HCT116 (cell line): ENCODE data around the gene SIGLEC14. TPM values are rescaled to one million over a fixed set of nuclear protein-coding genes. Genes with fewer than 3 reads are reported as not detected.

ENCODE experiments used
- ATAC-seq: fragments of 200-7000 bp; cut with Tn5 transposase; 2 replicates; pipeline ENCODE4 v1.9.1; 2020; ENCODE audit warnings: mild to moderate bottlenecking, moderate library complexity
- BruUV-seq: library from RNA; stranded (reverse); fragments of 400-500 nt; replicated peaks from 2 replicates; lab custom pipeline; 2021; lab: Mats Ljungman, UMichigan
- CTCF ChIA-PET: fragments of 300-600 bp; sonication (Branson Sonifier 250); formaldehyde crosslinking; loops from one replicate; lab custom pipeline; 2021; ENCODE audit warnings: antibody characterized with exemption; lab: Charles Lee
- POLR2A ChIA-PET: fragments of 300-600, 350-600 bp; sonication (Branson Sonifier 250); formaldehyde crosslinking; loops from one replicate; lab custom pipeline; 2021; ENCODE audit warnings: antibody characterized with exemption; lab: Charles Lee
- RAD21 ChIA-PET, 2 experiments: fragments of 300-600 bp; sonication (Branson Sonifier 250); formaldehyde crosslinking; loops; one replicate each; lab custom pipeline; 2023; ENCODE audit warnings: low total read pairs in 2 of 2; ENCODE audit not compliant: uncharacterized antibody in 2 of 2, unreplicated experiment in 2 of 2, low non-redundant PET in 1 of 2; lab: Charles Lee
- DNase-seq: peaks from one replicate; pipeline ENCODE4 v3.0.0-alpha.2; 2010; ENCODE audit warnings: low read depth, low spot score
- H2AFZ ChIP-seq: fragments of 200-600 bp; shearing (Covaris generic), sonication (generic); 2 replicates; pipeline ENCODE4 v1.6.1; 2017; ENCODE audit warnings: low read depth, mixed run types, mixed read lengths, antibody characterized with exemption, low read length; ENCODE audit not compliant: poor library complexity, severe bottlenecking
- H3K27ac ChIP-seq: 2 replicates; pipeline ENCODE4 v1.5.1; 2012; ENCODE audit warnings: low read depth, low read length
- H3K27me3 ChIP-seq: fragments of 200-600 bp; sonication (generic); 2 replicates; pipeline ENCODE4 v1.6.1; 2016; ENCODE audit warnings: mixed run types, low read length, mixed read lengths; ENCODE audit not compliant: insufficient read depth
- H3K36me3 ChIP-seq, 2 experiments: fragments of 200-500 bp in 1 of 2; fragments of 200-600 bp in 1 of 2; sonication (Bioruptor generic) in 1 of 2; sonication (generic) in 1 of 2; 2 replicates each; pipeline versions ENCODE4 v1.5.1 to v1.6.1; 2014 to 2016; ENCODE audit warnings: low read length in 2 of 2, inconsistent platforms in 1 of 2, mixed read lengths in 1 of 2, mixed run types in 1 of 2; ENCODE audit not compliant: insufficient read depth in 2 of 2, control insufficient read depth in 1 of 2
- H3K4me1 ChIP-seq, 2 experiments: fragments of 200-600 bp in 1 of 2; sonication (generic) in 1 of 2; 2 replicates each; pipeline versions ENCODE4 v1.5.1 to v1.6.1; 2012 to 2017; ENCODE audit warnings: low read length in 2 of 2, inconsistent platforms in 1 of 2, mild to moderate bottlenecking in 1 of 2, mixed read lengths in 1 of 2, mixed run types in 1 of 2, moderate library complexity in 1 of 2; ENCODE audit not compliant: insufficient read depth in 2 of 2, control insufficient read depth in 1 of 2
- H3K4me2 ChIP-seq: fragments of 200-600 bp; sonication (generic); 2 replicates; pipeline ENCODE4 v1.6.1; 2017; ENCODE audit warnings: mixed run types, low read length, mixed read lengths
- H3K4me3 ChIP-seq, 2 experiments: fragments of 200-600 bp in 1 of 2; sonication (generic) in 1 of 2; replicated peaks in 1 of 2; 2 replicates each; pipeline ENCODE4 v1.5.1; 2011 to 2016; ENCODE audit warnings: low read length in 2 of 2, control low read depth in 1 of 2, low read depth in 1 of 2, mild to moderate bottlenecking in 1 of 2, mixed read lengths in 1 of 2, mixed run types in 1 of 2
- H3K79me2 ChIP-seq: fragments of 200-600 bp; sonication (generic); 2 replicates; pipeline ENCODE4 v1.6.1; 2017; ENCODE audit warnings: mild to moderate bottlenecking, mixed run types, low read length, moderate library complexity, mixed read lengths; ENCODE audit not compliant: insufficient read depth
- H3K9ac ChIP-seq: fragments of 200-600 bp; sonication (generic); 2 replicates; pipeline ENCODE4 v1.6.1; 2016; ENCODE audit warnings: low read length, mixed read lengths
- H3K9me2 ChIP-seq: fragments of 200-600 bp; sonication (generic), shearing (Covaris generic); 2 replicates; pipeline ENCODE4 v1.6.1; 2017; ENCODE audit warnings: mixed run types, mild to moderate bottlenecking, moderate library complexity; ENCODE audit not compliant: insufficient read depth
- H3K9me3 ChIP-seq, 2 experiments: fragments of 200-500 bp in 1 of 2; fragments of 200-600 bp in 1 of 2; sonication (Bioruptor generic) in 1 of 2; sonication (generic) in 1 of 2; 2 replicates each; pipeline ENCODE4 v1.6.1; 2014 to 2017; ENCODE audit warnings: low read length in 2 of 2, mixed read lengths in 2 of 2, inconsistent platforms in 1 of 2, low read depth in 1 of 2, mild to moderate bottlenecking in 1 of 2, mixed run types in 1 of 2, moderate library complexity in 1 of 2; ENCODE audit not compliant: control insufficient read depth in 1 of 2, insufficient read depth in 1 of 2
- H4K20me1 ChIP-seq: fragments of 200-600 bp; sonication (generic), shearing (Covaris generic); 2 replicates; pipeline ENCODE4 v1.6.1; 2017; ENCODE audit warnings: mixed run types, mild to moderate bottlenecking, moderate library complexity; ENCODE audit not compliant: insufficient read depth
- ATF3 ChIP-seq: IDR thresholded peaks from 2 replicates; pipeline ENCODE4 v1.6.1; 2012
- CBX3 ChIP-seq: IDR thresholded peaks from 2 replicates; pipeline ENCODE4 v1.6.1; 2012; ENCODE audit warnings: low read depth
- CTCF ChIP-seq, 3 experiments: fragments of 200-600 bp in 1 of 3; sonication (generic) in 1 of 3; IDR thresholded peaks in 2 of 3; conservative IDR thresholded peaks in 1 of 3; 2 replicates each; pipeline ENCODE4 v1.5.1; 2012 to 2017; ENCODE audit warnings: low read depth in 2 of 3, low read length in 2 of 3, antibody characterized with exemption in 1 of 3, borderline replicate concordance in 1 of 3, control low read depth in 1 of 3, mild to moderate bottlenecking in 1 of 3, mixed read lengths in 1 of 3, mixed run types in 1 of 3, moderate library complexity in 1 of 3; ENCODE audit not compliant: insufficient read depth in 1 of 3
- ELF1 ChIP-seq: IDR thresholded peaks from 2 replicates; pipeline ENCODE4 v1.6.1; 2012; ENCODE audit warnings: low read depth, borderline replicate concordance
- EZH2 ChIP-seq: fragments of 200-600 bp; sonication (generic); IDR thresholded peaks from 2 replicates; pipeline ENCODE4 v1.6.1; 2017; ENCODE audit warnings: antibody characterized with exemption, mixed run types
- MAX ChIP-seq: IDR thresholded peaks from 2 replicates; pipeline ENCODE4 v1.6.1; 2012
- RAD21 ChIP-seq: IDR thresholded peaks from 2 replicates; pipeline ENCODE4 v1.6.1; 2012; ENCODE audit warnings: low read depth, mild to moderate bottlenecking
- ZBTB33 ChIP-seq: IDR thresholded peaks from 2 replicates; pipeline ENCODE4 v1.6.1; 2011; ENCODE audit warnings: mild to moderate bottlenecking, low read length, moderate library complexity; ENCODE audit not compliant: insufficient replicate concordance; ENCODE audit errors: extremely low read depth
- intact Hi-C: fragments of 100-400 bp; cut with micrococcal nuclease; formaldehyde crosslinking; loops from 2 replicates; pipeline ENCODE4 v1.10.0; 2022
- total RNA-seq: library from RNA; stranded (reverse); gene quantifications from one replicate; pipeline ENCODE4 v1.2.1, GENCODE V29; 2021; ENCODE audit not compliant: unreplicated experiment

The SIGLEC14 gene
- total RNA-seq, 1 experiment from 2014 or later: not detected

DNA sequence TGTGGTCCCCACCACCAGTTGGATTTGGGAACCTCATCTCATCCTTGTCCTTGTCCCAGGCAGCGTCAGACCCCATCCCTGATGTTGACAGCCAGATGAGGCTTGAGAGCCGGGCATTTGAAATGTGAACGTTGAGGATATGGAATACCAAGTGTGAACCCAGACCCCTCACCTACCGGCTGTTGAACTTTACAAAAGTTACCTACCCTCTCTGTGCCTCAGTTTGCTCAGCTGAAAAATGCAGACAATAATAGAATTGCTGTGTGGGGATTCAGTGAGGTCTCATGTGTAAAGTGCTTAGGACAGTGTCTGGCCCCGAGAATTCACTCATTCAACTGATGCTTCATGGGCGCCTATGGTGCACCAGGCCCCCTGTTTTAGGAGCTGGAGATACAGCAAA, 693 bp upstream of the SIGLEC14 start:
- TF ChIP-seq CTCF (IDR thresholded peaks at IDR 0.05 in 2 of 3, conservative IDR thresholded peaks at IDR 0.05 in 1 of 3; ENCODE audit: borderline replicate concordance in 1 of 3, insufficient read depth in 1 of 3, low read depth in 2 of 3, low read length in 2 of 3): no peak
- no peak for TF ChIP-seq RAD21
- TF ChIP-seq ATF3: no peak
- TF ChIP-seq ZBTB33: no peak
- no peak for TF ChIP-seq MAX
- no peak for TF ChIP-seq EZH2
- no peak for TF ChIP-seq ELF1
- no peak for TF ChIP-seq CBX3
- ChIA-PET CTCF (interaction anchor here (1.1 to 1.5 kb wide), 2 partner anchors 10 to 14 kb away, joined by 3 read pairs; no protein-coding TSS in a partner anchor), RAD21 (no interaction called here), POLR2A (no interaction called here)
- no peak for DNase-seq
- no peaks in the 10 kb centered on the region for H3K9me3 ChIP-seq
- no peaks in the 10 kb centered on the region for H4K20me1 ChIP-seq
- H3K36me3 ChIP-seq: no peaks in the 10 kb centered on the region
- no peak overlapping the region for H3K27ac ChIP-seq
- peaks cover 43% of the 10 kb centered on the region; the same call in 1 of the 2 replicates for H3K27me3 ChIP-seq
- no peak overlapping the region for H3K4me3 ChIP-seq
- no peaks in the 10 kb centered on the region for H3K79me2 ChIP-seq
- H2AFZ ChIP-seq: no peak overlapping the region
- ATAC-seq: no peak
- intact Hi-C loops: no loop called here
- BruUV-seq: no TSS peak
- no peaks in the 10 kb centered on the region for H3K9me2 ChIP-seq
- no peak overlapping the region for H3K9ac ChIP-seq
- H3K4me1 ChIP-seq: no peaks in the 10 kb centered on the region
- H3K4me2 ChIP-seq: no peak overlapping the region
